ENCODE results near the gene LYAR. TPM values are rescaled to one million over a fixed set of nuclear protein-coding genes. Genes with fewer than 3 reads are reported as not detected.

LYAR gene
- total RNA-seq, 1 donor from 2014 or later: 25.3 TPM

DNA sequence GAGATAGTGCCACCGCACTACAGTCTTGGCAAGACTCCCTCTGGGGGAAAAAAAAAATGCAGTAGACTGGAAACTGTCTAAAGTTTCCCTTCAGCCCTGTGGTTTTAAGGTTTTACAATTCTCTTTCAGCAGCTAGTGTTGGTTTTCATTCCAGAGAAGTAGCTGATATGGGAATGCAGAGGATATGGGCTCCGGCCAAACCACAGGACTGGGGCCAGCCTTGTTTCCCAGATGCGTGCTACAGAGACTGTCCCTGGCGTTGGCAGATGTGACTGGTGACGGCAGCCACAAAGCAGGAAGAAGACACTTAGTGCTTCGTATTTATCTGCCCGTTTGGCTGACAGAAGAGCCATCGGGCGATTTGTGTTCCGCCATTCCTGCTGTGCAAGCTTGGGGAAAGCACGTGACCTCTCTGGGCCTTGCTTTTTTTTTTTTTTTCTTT lies 43.3 kb upstream of the LYAR start:
- Histone ChIP-seq H3K36me3 (ENCODE audit: control insufficient read depth, insufficient read depth, low read length) (no peaks in the 10 kb centered on the region), H3K27me3 (ENCODE audit: control insufficient read depth, insufficient read depth, low read length) (peaks cover 2% of the 10 kb centered on the region), H3K4me3 (ENCODE audit: low read depth, low read length) (no peak overlapping the region)
- no peak for FAIRE-seq
- TF ChIP-seq CTCF (IDR thresholded peaks at IDR 0.05; ENCODE audit: insufficient read depth, low read length, severe bottlenecking): no peak
- no peak for DNase-seq (ENCODE audit: low read depth)

- peaks cover 1% of the 10 kb centered on the region for H3K27me3 ChIP-seq (ENCODE audit: control insufficient read depth, insufficient read depth, low read length)
- no peak for FAIRE-seq
- TF ChIP-seq CTCF (IDR thresholded peaks at IDR 0.05; ENCODE audit: insufficient read depth, low read length, severe bottlenecking): no peak
- H3K36me3 ChIP-seq (ENCODE audit: control insufficient read depth, insufficient read depth, low read length): no peaks in the 10 kb centered on the region
- H3K4me3 ChIP-seq (ENCODE audit: low read depth, low read length): no peak overlapping the region
- DNase-seq (ENCODE audit: low read depth): no peak
Observed at GRCh38 chr4:4332529-4332928, 42.6 kb upstream of the LYAR start.

DNA sequence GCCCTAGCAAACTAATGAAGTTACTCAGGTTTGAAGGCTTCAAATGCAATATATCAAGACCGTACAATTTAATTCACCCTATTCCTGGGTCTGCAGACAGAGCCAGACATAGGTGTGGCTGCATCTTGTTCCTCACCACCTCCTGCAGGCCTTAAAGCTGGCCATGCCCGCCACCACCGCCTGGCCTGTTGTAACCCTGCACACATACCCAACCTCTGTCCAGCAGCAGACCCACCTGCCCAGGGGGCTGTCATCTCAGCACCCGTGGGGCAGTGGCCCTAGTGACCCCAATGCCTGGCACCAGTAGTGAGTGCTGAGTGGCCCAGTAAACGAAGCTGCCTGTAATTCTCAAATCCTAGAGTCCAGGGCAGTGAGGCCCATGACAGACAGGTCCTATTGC lies 40.8 kb upstream of the LYAR start:
- no peaks in the 10 kb centered on the region for H3K36me3 ChIP-seq (ENCODE audit: control insufficient read depth, insufficient read depth, low read length)
- no peak for FAIRE-seq
- no peak for DNase-seq (ENCODE audit: low read depth)

DNA sequence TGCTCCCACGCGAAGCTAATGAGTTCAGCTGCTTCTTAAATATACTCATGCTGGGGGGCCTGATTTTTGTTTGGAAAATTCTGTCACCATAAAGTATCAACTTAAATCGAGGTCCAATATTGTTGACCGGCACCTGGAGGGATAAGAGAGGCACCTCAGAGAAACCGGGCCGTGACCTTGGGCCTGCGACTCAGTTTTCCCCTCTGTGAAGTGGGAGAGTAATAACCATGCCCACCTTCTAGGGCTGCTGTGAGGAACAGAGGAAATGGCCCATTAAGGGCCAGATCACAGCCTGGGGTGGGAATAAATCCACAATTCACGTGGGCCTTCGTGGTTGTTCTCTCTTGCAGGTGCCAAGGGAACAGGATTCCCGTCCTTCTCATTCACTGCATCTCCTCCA lies 39.5 kb upstream of the LYAR start:
- H3K27me3 ChIP-seq (ENCODE audit: control insufficient read depth, insufficient read depth, low read length): peaks cover 1% of the 10 kb centered on the region
- DNase-seq (ENCODE audit: low read depth): no peak
- FAIRE-seq: no peak
- no peak overlapping the region for H3K4me3 ChIP-seq (ENCODE audit: low read depth, low read length)
- no peaks in the 10 kb centered on the region for H3K36me3 ChIP-seq (ENCODE audit: control insufficient read depth, insufficient read depth, low read length)
- TF ChIP-seq CTCF (IDR thresholded peaks at IDR 0.05; ENCODE audit: insufficient read depth, low read length, severe bottlenecking): no peak

More for the DNA sequence above, 40.8 kb upstream of the LYAR start:
- Histone ChIP-seq H3K4me3 (ENCODE audit: low read depth, low read length) (no peak overlapping the region), H3K27me3 (ENCODE audit: control insufficient read depth, insufficient read depth, low read length) (peaks cover 1% of the 10 kb centered on the region)
- no peak for TF ChIP-seq CTCF (IDR thresholded peaks at IDR 0.05; ENCODE audit: insufficient read depth, low read length, severe bottlenecking)

GRCh38 chr4:4328840-4329239 lies 38.9 kb upstream of the LYAR start:
- Histone ChIP-seq H3K36me3 (ENCODE audit: control insufficient read depth, insufficient read depth, low read length) (no peaks in the 10 kb centered on the region), H3K4me3 (ENCODE audit: low read depth, low read length) (no peak overlapping the region), H3K27me3 (ENCODE audit: control insufficient read depth, insufficient read depth, low read length) (no peaks in the 10 kb centered on the region)
- no peak for TF ChIP-seq CTCF (IDR thresholded peaks at IDR 0.05; ENCODE audit: insufficient read depth, low read length, severe bottlenecking)
- no peak for DNase-seq (ENCODE audit: low read depth)
- no peak for FAIRE-seq

DNA sequence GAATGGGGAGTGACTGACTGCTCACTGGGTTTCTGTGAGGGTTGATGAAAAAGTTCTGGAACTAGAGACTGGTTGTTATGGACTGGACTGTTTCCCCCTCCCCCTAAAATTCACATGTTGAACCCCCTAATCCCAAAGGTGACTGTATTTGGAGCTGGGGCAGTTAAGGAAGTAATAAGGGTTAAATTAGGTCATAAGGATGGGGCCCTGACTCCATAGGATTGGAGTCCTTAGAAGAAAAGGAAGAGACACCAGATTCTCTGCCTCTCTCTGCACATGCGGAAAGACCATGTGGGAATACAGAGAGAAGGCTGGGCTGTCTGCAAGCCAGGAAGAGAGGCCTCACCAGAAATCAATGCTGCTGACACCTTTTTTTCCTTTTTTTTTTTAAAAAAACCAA lies 38.3 kb upstream of the LYAR start:
- DNase-seq (ENCODE audit: low read depth): no peak
- FAIRE-seq: no peak

More for the DNA sequence above, 38.3 kb upstream of the LYAR start:
- no peak for TF ChIP-seq CTCF (IDR thresholded peaks at IDR 0.05; ENCODE audit: insufficient read depth, low read length, severe bottlenecking)
- no peaks in the 10 kb centered on the region for H3K27me3 ChIP-seq (ENCODE audit: control insufficient read depth, insufficient read depth, low read length)
- H3K4me3 ChIP-seq (ENCODE audit: low read depth, low read length): no peak overlapping the region
- no peaks in the 10 kb centered on the region for H3K36me3 ChIP-seq (ENCODE audit: control insufficient read depth, insufficient read depth, low read length)

Data from bronchial epithelial cell (primary cell).